ENCODE measurements around the gene RAPGEF3.

The RAPGEF3 gene

DNA sequence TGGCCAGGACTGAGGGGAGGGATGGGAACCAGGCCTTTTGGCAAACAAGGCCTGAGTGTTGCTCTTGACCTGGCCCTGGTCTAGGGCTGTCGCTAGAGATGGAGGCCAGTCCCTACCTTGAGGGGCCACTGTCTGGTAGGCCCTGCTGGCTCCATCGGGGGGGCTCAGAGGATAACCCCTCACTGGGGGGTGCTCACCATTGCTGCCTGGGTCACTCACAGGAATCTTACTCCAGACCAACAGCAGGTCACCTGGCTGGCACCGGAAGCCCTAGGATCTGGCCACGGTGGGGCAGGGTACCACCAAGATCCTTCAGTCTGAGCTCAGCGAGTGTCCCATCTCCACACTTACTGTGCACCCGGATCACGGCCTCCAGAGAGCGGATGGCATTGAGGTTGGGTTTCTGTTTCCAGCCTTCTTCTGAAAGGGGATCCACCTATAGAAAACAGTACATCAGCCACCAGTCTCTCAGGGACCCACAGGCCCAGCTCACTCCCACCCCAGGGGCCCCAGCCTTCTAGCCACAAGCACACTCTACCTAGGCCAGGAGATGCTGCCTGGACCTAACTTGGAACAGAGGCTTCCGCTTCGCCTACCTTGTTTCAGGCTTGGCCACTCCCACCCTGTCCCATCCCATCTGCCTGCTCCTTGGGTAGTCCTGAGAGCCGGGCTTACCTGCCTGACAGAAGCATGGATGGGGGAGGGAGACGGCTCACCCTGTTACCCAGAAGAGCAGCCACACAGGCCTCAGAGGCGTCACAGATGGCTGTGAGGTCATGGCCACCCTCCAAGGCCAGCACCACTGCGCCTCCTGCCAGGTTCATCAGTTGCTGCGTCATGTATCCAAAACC is 26.6 kb upstream of the RAPGEF3 start:
- peak; percentile 46 for DNase-seq
- Mint-ChIP-seq H3K4me1 (ENCODE audit: low read depth) (peaks cover 32% of the 10 kb centered on the region), H3K27ac (peak overlapping the region; percentile 94), H3K4me3 (no peak overlapping the region), H3K27me3 (no peaks in the 10 kb centered on the region), H3K36me3 (ENCODE audit: low read depth) (peaks cover 88% of the 10 kb centered on the region), H3K9me3 (no peaks in the 10 kb centered on the region)

DNA sequence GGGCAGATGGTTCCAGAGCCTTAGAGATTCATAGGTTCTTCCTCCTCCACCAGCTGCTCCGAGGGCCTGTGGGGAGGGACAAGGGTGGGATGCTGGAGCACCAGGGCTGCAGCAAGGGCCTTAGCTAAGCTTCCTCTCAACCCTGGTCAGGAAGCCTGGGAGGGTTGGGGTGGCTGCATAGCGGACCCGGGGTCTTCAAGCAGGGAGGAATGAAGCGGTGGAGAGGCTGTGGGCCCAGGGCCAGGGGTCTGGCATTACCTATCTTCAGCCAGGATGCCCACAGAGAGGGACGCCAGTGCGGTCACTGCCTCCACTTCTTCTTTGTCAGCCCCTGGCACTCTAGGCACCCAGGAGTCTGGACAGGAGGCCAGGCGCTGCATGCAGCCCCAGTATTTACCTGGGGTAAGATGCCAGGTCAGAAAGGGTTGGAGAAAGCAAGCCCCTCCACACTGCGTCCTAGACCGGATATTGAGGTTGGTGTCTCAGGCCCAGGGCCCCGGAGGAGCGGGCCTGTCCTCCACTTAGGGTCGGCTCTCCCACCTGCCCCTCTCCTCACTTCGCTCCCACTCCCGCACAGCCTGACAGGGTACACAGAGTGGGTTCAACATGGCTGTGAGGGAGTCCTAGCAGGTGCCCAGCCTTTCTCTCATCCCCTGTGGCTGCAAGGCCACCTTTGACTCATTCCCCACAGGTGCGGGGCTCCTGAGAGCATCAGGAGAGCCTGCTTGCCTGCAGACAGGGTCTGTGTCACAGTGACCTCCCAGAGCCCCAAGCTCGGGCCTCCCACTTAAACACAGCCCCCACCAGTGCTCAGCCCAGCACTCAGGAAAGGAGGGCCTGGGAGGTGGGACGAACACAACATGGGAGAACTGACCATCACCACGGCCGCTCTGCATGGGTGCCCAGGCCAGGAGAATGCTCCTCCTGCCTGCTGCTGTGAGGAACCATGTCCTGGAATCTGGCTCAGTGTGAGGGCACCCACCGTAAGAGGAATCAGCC is 25.4 kb upstream of the RAPGEF3 start:
- Mint-ChIP-seq H3K27me3 (no peaks in the 10 kb centered on the region), H3K9me3 (no peaks in the 10 kb centered on the region), H3K4me1 (ENCODE audit: low read depth) (peaks cover 42% of the 10 kb centered on the region), H3K36me3 (ENCODE audit: low read depth) (peaks cover 79% of the 10 kb centered on the region), H3K27ac (peak overlapping the region; percentile 94), H3K4me3 (no peak overlapping the region)
- DNase-seq, result no peak

DNA sequence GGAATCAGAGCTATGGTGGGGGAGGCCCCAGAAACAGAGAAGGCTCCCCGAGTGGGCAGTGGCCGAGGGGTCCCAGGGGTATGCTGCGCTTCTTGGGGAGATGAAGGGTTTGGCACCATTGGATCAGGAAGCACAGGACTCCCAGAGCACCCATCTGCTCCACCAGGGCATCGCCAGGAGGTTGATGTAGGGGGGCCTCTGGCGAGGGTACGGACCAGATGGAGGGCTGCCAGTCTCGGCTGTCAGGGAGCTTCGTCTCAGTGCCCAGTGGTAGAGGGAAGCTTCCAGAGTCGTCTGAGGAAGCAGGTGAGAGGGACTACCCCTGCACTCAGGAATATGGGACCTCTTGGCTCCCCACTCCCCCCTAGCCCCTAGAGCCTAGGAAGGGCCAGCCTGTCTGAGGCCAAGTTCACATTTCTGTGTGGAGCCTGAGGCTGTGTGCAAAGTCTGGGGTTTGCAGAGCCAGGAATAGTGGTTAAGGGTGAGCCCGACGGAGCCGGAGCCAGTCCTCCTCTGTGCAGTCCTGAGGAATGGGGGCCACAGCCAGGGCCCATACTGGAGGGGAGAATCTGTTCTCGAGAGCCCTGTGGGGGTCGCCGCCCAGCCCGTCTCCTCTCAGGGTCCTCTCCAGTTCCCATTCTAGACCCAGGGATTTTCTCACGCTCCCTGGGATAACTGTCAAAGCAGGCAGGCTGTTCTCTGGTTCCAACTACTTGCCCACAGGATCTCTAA is 24.5 kb upstream of the RAPGEF3 start:
- Mint-ChIP-seq H3K36me3 (ENCODE audit: low read depth) (peaks cover 70% of the 10 kb centered on the region), H3K9me3 (no peaks in the 10 kb centered on the region)

DNA sequence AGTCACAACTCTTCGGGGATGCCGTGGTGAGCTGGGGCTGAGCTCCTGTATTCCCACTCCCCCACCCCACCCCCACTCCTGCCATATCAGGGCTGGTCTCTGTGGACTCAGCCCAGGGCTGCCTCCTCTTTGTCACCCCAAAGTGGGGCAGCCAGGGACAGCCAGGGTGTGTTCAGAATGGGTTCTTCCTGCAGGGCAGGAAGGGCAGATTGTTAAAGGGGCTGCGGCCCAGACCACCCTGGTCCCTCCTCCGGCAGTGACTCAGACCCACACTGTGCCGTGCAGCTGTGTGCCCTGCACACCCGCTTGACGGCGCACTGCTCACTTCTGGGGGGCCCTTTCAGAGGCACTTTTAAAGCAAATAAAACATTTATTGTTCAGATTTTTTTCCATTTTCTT is 23.7 kb upstream of the RAPGEF3 start:
- Mint-ChIP-seq H3K27ac (peak overlapping the region; percentile 53), H3K9me3 (no peaks in the 10 kb centered on the region), H3K27me3 (no peaks in the 10 kb centered on the region), H3K36me3 (ENCODE audit: low read depth) (peaks cover 62% of the 10 kb centered on the region), H3K4me1 (ENCODE audit: low read depth) (peaks cover 38% of the 10 kb centered on the region), H3K4me3 (no peak overlapping the region)
- no peak for DNase-seq

More for the DNA sequence above, 24.5 kb upstream of the RAPGEF3 start:
- Mint-ChIP-seq H3K27me3 (no peaks in the 10 kb centered on the region), H3K4me3 (no peak overlapping the region), H3K4me1 (ENCODE audit: low read depth) (peaks cover 45% of the 10 kb centered on the region), H3K27ac (peak overlapping the region; percentile 53)
- DNase-seq, result no peak

DNA sequence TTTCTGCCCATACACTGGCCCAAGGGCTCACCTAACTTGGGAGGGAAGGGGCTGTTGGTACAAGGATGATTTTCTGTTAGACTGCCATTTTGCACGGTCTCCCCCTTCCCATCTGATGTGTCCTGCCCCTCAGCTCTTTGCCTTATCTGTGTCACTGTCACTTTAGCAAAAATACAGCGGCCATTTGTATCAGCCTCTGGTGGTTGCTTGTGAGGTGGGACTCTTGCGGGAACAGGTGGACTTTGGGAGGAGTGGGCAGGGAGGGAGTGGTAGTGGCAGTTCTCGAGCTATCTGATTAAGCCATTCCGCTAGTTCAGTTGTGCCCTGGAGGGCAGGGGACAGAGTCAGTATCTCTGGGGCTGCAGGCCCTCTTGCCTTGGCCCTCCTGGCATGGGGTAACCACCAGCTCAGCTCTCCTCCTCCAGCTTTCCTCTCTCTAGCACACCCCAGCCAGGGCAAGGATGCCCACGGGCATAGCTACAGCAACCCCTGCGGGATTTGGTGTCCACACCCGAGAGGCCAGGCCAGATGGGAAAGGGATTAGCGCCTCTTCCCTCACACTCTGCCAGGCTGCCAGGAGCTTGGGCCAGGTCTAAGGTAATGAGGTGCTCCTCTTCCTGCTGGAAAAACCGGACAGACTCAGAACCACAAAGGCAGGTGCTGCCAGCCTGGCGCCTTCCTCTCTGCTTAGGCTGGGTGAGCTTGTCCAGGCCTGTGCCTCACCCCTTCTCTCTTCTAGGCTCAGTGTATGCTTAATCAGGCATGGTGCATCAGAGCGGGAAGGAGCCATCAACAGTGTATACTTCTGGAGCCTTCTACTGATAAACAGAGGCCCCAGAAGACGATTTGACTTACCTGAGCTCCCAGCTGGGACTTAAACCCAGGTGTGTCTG is 23.0 kb upstream of the RAPGEF3 start:
- H3K4me3 Mint-ChIP-seq, result no peak overlapping the region
- H3K36me3 Mint-ChIP-seq (ENCODE audit: low read depth), result peaks cover 56% of the 10 kb centered on the region
- H3K27ac Mint-ChIP-seq, result peak overlapping the region; percentile 53
- H3K4me1 Mint-ChIP-seq (ENCODE audit: low read depth), result peaks cover 35% of the 10 kb centered on the region
- no peaks in the 10 kb centered on the region for H3K27me3 Mint-ChIP-seq
- DNase-seq, result no peak
- no peaks in the 10 kb centered on the region for H3K9me3 Mint-ChIP-seq

DNA sequence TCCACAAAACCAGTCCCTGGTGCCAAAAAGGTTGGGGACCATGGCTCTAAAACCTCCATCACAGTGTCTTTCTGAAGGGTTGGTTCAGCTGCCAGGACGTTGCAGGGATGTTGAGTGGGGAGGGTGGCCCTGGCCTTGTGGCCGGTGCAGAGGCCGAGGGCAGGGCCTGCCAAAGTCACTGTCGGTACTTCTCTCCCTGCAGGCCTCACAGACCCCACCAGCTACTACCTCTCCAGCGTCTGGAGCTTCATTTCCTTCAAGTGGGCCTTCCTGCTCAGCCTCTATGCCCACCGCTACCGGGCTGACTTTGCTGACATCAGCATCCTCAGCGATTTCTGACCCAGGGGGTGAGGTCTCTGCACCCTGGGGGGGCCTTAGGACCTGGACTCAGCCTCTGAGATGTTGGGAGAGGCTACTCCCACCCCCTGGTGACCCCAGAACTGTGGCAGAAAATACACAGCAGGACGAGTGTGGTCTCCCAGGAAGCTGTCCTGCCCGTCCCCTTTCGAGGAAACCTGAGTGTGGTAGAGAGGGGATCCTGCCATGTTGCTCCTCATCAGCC is 21.3 kb upstream of the RAPGEF3 start:
- peaks cover 35% of the 10 kb centered on the region for H3K4me1 Mint-ChIP-seq (ENCODE audit: low read depth)
- DNase-seq, result peak; percentile 45
- peaks cover 39% of the 10 kb centered on the region for H3K36me3 Mint-ChIP-seq (ENCODE audit: low read depth)
- H3K27me3 Mint-ChIP-seq, result no peaks in the 10 kb centered on the region
- peak overlapping the region; percentile 57 for H3K27ac Mint-ChIP-seq
- no peak overlapping the region for H3K4me3 Mint-ChIP-seq
- H3K9me3 Mint-ChIP-seq, result no peaks in the 10 kb centered on the region

DNA sequence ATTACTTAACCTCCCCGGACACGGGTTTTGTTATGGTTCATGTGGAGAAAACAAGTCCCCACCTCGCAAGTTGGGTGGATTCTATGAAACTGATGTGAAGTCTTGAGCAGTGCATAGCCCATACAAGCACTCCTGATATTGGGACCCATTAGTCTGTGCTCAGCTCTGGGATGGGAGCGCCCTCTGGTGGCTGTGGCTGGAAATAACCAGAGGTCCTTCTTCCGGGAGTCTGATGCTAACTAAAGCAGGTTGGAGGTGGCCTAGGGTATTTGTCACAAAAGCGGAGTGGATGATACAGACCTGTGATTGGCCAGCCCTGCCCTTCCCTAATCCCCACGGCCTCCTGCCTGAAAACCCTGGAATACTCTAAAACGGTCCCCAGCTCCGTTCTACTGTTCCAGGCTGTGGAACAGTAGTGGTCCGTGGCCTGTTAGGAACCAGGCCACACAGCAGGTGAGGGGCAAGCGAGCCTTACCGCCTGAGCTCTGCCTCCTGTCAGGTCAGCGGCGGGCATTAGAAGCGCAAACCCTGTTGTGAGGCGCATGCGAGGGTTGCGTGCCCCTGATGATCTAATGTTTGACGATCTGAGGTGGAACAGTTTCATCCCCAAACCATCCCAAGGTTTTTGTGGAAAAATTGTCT is 20.7 kb upstream of the RAPGEF3 start:
- DNase-seq, result peak; percentile 96
- peaks cover 32% of the 10 kb centered on the region for H3K36me3 Mint-ChIP-seq (ENCODE audit: low read depth)
- H3K4me1 Mint-ChIP-seq (ENCODE audit: low read depth), result peaks cover 41% of the 10 kb centered on the region
- no peak overlapping the region for H3K4me3 Mint-ChIP-seq
- peak overlapping the region; percentile 57 for H3K27ac Mint-ChIP-seq
- H3K27me3 Mint-ChIP-seq, result no peaks in the 10 kb centered on the region
- no peaks in the 10 kb centered on the region for H3K9me3 Mint-ChIP-seq

DNA sequence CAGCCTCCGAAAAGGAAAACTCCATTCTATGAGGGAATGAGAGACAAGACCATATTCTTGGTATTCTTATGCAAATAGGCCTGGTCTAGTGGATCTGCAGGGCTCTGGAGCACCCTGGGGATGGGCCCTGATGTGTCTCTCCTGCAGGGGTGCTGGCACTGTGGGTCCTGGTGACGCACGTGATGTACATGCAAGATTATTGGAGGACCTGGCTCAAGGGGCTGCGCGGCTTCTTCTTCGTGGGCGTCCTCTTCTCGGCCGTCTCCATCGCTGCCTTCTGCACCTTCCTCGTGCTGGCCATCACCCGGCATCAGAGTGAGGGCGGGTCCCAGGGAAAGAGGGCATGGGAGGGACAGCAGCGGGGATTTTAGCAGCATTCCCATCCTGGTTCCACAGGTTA is 20.2 kb upstream of the RAPGEF3 start:
- Mint-ChIP-seq H3K4me1 (ENCODE audit: low read depth) (peaks cover 47% of the 10 kb centered on the region), H3K27me3 (no peaks in the 10 kb centered on the region), H3K4me3 (no peak overlapping the region), H3K27ac (peak overlapping the region; percentile 22), H3K36me3 (ENCODE audit: low read depth) (peaks cover 27% of the 10 kb centered on the region), H3K9me3 (no peaks in the 10 kb centered on the region)
- peak; percentile 40 for DNase-seq

DNA sequence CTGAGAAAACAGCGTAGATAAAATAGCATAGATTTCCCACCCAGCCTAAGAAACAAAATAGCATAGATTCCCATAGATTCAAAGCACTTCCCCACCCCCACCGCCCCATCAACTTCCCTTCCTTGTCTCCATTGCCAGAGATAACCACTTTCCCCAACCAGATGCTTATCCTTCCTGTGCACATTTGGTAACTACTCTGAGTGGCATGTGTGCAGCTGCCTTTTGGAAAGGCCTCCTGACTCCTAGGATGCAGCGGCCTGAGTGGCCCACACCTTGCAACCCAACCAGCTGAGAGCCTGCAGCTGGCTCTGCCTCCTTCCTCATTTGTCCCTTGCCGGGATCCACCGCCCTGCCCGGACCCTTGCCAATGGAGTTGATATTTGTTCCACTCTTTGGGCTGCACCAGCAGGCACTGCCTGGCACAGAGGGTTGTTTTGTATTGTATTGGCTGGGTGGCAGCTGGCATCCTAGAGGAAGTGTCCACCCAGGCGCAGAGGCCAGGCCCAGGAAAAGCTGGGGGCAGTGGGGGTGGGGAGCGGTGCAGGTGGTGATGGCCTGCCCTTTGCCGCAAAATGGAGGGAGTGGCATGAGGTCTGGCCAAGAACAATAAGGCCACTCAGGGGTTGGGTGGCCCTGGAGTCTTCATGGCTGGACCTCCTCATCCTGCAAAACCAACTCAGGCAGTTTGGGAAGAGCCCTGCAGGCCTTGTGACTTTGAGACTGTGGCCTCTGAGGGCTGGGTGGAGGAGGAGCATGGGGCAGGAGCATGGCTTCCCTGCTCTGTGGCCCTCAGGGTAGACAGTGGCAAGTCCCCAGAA is 19.3 kb upstream of the RAPGEF3 start:
- peak overlapping the region; percentile 41 for H3K27ac Mint-ChIP-seq
- no peak for DNase-seq
- H3K36me3 Mint-ChIP-seq (ENCODE audit: low read depth), result peaks cover 19% of the 10 kb centered on the region
- no peaks in the 10 kb centered on the region for H3K9me3 Mint-ChIP-seq
- no peaks in the 10 kb centered on the region for H3K27me3 Mint-ChIP-seq
- H3K4me3 Mint-ChIP-seq, result no peak overlapping the region
- peaks cover 50% of the 10 kb centered on the region for H3K4me1 Mint-ChIP-seq (ENCODE audit: low read depth)

DNA sequence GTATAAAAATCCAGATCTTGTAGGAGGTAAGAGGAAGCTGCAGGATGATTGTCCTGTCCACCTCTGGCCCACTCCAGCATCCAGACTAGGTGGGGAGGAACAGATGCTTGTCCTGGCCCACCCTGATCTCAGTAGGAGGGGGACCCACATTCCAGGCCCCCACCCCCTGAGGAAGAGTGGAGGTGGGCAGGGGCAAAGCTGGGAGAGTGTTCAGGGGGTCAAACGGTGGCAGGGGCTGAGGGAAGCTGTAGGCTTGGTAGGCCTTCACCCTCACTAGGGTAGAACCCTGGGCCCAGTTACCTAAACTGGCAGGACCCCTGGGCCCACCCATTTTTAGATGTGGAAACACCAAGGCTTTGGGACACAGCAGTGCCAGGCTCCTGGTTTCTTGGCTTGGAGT is 18.5 kb upstream of the RAPGEF3 start:
- peak overlapping the region; percentile 26 for H3K27ac Mint-ChIP-seq

DNA sequence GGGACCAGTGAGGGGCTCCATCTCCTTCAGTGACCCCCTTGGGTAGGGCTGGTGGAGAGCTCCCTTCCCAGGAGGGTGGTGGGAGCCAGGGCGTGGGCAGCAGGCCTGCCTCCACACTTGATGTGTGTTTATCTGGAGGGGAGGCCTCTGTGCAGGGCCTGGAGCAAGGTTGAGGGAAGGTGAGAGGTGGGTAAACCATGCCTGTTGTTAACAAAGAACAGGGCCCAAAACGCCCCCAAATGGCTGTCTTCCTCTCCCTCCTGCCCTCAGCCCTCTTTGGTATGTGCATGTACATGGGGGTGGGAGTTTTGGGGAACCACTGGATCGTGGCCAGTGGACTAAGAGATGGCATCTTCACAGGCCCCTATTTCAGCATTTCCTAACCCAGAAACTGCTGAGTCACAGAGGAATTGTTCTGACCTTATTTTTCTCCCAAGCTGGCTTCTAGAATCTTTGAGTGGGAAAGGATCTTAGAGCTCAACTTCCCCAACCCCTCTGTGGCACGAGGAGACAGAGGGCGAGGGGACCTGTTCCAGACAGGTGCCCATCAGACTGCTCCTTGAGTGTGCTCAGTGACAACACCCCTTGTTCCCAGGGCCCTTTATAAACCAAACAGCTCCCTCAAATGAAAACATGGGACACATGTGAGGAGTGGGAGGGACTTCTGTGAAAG is 17.9 kb upstream of the RAPGEF3 start:
- peak overlapping the region; percentile 67 for H3K27ac Mint-ChIP-seq
- no peak for DNase-seq

More for the DNA sequence above, 18.5 kb upstream of the RAPGEF3 start:
- Mint-ChIP-seq H3K4me1 (ENCODE audit: low read depth) (peaks cover 50% of the 10 kb centered on the region), H3K36me3 (ENCODE audit: low read depth) (peaks cover 12% of the 10 kb centered on the region), H3K9me3 (no peaks in the 10 kb centered on the region), H3K4me3 (no peak overlapping the region), H3K27me3 (no peaks in the 10 kb centered on the region)
- DNase-seq, result no peak

More for the DNA sequence above, 17.9 kb upstream of the RAPGEF3 start:
- Mint-ChIP-seq H3K4me3 (no peak overlapping the region), H3K9me3 (no peaks in the 10 kb centered on the region), H3K4me1 (ENCODE audit: low read depth) (peaks cover 51% of the 10 kb centered on the region), H3K36me3 (ENCODE audit: low read depth) (peaks cover 7% of the 10 kb centered on the region), H3K27me3 (no peaks in the 10 kb centered on the region)

Data from activated T-cell treated with anti-CD3 and anti-CD28 coated beads, Interleukin-2, amount 50 U/mL, for 24 hours (primary cell).